DND-41 (cell line): ENCODE data around the gene HIVEP1.

Experiments used
- CTCF ChIP-seq: IDR thresholded peaks from 2 replicates; pipeline ENCODE4 v1.5.1; 2012; ENCODE audit warnings: borderline replicate concordance, low read length, moderate library complexity, mild to moderate bottlenecking; ENCODE audit not compliant: poor library complexity, severe bottlenecking; ENCODE audit errors: extremely low read depth
- EZH2 ChIP-seq: IDR thresholded peaks from 3 replicates; pipeline ENCODE4 v1.6.1; 2012; ENCODE audit warnings: borderline replicate concordance, low read depth, mild to moderate bottlenecking, moderate library complexity, low read length, inconsistent platforms; ENCODE audit not compliant: severe bottlenecking

DNA sequence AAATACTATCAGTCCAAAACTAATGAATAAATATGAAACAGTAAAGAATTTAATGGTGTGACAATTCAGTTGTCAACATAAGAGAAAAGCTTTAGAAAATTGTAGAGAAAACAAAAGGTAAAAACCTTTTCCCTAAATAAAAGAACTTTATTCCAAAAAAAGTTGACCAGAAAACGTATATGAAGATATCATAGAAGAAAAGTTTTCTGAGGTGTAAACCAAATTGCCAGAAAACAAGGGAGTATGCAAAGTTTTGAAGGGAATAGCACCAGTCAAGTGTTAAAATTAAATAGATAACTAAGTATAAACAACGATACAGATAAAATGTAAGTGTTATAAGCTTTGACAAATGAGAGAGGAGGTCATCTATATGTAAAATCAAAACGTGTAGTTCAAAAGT, 104.9 kb downstream of the HIVEP1 start:
- TF ChIP-seq CTCF = no peak
- TF ChIP-seq EZH2 = no peak
